SK-N-SH treated with all-trans-retinoic acid at 6 μM for 48 hours (cell line): ENCODE measurements around the gene MYO15A.

ENCODE experiments used
- ATAC-seq: fragments of 200-7000 bp; cut with Tn5 transposase; 3 replicates; pipeline ENCODE4 v1.9.1; 2020; ENCODE audit warnings: mild to moderate bottlenecking, moderate library complexity
- ARNTL ChIP-seq: fragments of 450-650 bp; formaldehyde crosslinking; IDR thresholded peaks from 2 replicates; pipeline ENCODE4 v1.5.0; 2020; ENCODE audit warnings: low read depth, mild to moderate bottlenecking, moderate library complexity, borderline replicate concordance
- BACH2 ChIP-seq: fragments of 250-450 bp; sonication (Bioruptor Pico); IDR thresholded peaks from 2 replicates; pipeline ENCODE4 v1.9.0; 2021; ENCODE audit warnings: mild to moderate bottlenecking, borderline replicate concordance
- CREB5 ChIP-seq: fragments of 250-450 bp; sonication (Bioruptor Pico); IDR thresholded peaks from 2 replicates; pipeline ENCODE4 v1.5.1; 2020; ENCODE audit warnings: low read depth, mild to moderate bottlenecking, moderate library complexity
- CSDC2 ChIP-seq: fragments of 250-450 bp; sonication (Bioruptor Pico); IDR thresholded peaks from 2 replicates; pipeline ENCODE4 v1.5.0; 2020; ENCODE audit warnings: mild to moderate bottlenecking, moderate library complexity
- CSRNP3 ChIP-seq: fragments of 250-450 bp; sonication (Bioruptor Pico); IDR thresholded peaks from 2 replicates; pipeline ENCODE4 v1.5.1; 2021; ENCODE audit warnings: mild to moderate bottlenecking, moderate library complexity
- ESRRG ChIP-seq: fragments of 250-450 bp; sonication (Bioruptor Pico); IDR thresholded peaks from 2 replicates; pipeline ENCODE4 v1.6.1; 2021; ENCODE audit warnings: mild to moderate bottlenecking
- OSR1 ChIP-seq: fragments of 250-450 bp; sonication (Bioruptor Pico); IDR thresholded peaks from 2 replicates; pipeline ENCODE4 v1.8.0; 2022; ENCODE audit warnings: moderate library complexity, mild to moderate bottlenecking, inconsistent platforms
- PATZ1 ChIP-seq: fragments of 250-450 bp; sonication (Bioruptor Pico); IDR thresholded peaks from 2 replicates; pipeline ENCODE4 v1.8.0; 2020; ENCODE audit warnings: mild to moderate bottlenecking, moderate library complexity, borderline replicate concordance
- POU6F1 ChIP-seq: fragments of 250-450 bp; sonication (Bioruptor Pico); IDR thresholded peaks from 2 replicates; pipeline ENCODE4 v1.8.0; 2021; ENCODE audit warnings: low read depth, mild to moderate bottlenecking, moderate library complexity, borderline replicate concordance
- PPARA ChIP-seq: fragments of 250-450 bp; sonication (Bioruptor Pico); IDR thresholded peaks from 2 replicates; pipeline ENCODE4 v1.5.0; 2020; ENCODE audit warnings: mild to moderate bottlenecking, borderline replicate concordance
- SNAI2 ChIP-seq: fragments of 250-450 bp; sonication (Bioruptor Pico); IDR thresholded peaks from 2 replicates; pipeline ENCODE4 v1.5.0; 2020; ENCODE audit warnings: mild to moderate bottlenecking, moderate library complexity
- TCF4 ChIP-seq: fragments of 250-450 bp; sonication (Bioruptor Pico); IDR thresholded peaks from 2 replicates; pipeline ENCODE4 v1.8.0; 2021; ENCODE audit warnings: mild to moderate bottlenecking, moderate library complexity, borderline replicate concordance
- TOX ChIP-seq: fragments of 250-450 bp; sonication (Bioruptor Pico); IDR thresholded peaks from 2 replicates; pipeline ENCODE4 v1.8.0; 2021; ENCODE audit warnings: mild to moderate bottlenecking, moderate library complexity, borderline replicate concordance
- TSHZ2 ChIP-seq: fragments of 250-450 bp; sonication (Bioruptor Pico); IDR thresholded peaks from 2 replicates; pipeline ENCODE4 v1.5.0; 2020; ENCODE audit warnings: mild to moderate bottlenecking, moderate library complexity
- ZC3H10 ChIP-seq: fragments of 250-450 bp; sonication (Bioruptor Pico); IDR thresholded peaks from 2 replicates; pipeline ENCODE4 v1.5.1; 2021; ENCODE audit warnings: mild to moderate bottlenecking, moderate library complexity
- ZFP3 ChIP-seq: fragments of 250-450 bp; sonication (Bioruptor Pico); IDR thresholded peaks from 2 replicates; pipeline ENCODE4 v1.5.0; 2020; ENCODE audit warnings: mild to moderate bottlenecking, moderate library complexity
- ZFP30 ChIP-seq: fragments of 450-650 bp; formaldehyde crosslinking; IDR thresholded peaks from 2 replicates; pipeline ENCODE4 v1.5.0; 2022; ENCODE audit warnings: mild to moderate bottlenecking, moderate library complexity
- ZNF565 ChIP-seq: fragments of 450-650 bp; formaldehyde crosslinking; conservative IDR thresholded peaks from 2 replicates; pipeline ENCODE4 v1.5.0; 2020; ENCODE audit warnings: low read depth, mild to moderate bottlenecking, moderate library complexity
- ZNF8 ChIP-seq: fragments of 450-650 bp; formaldehyde crosslinking; IDR thresholded peaks from 2 replicates; pipeline ENCODE4 v1.5.0; 2020; ENCODE audit warnings: mild to moderate bottlenecking, moderate library complexity

Gene MYO15A

GRCh38 chr17:18197535-18198194 lies 89.1 kb downstream of the MYO15A start:
- TF ChIP-seq TOX (CRISPR knock-in tag): no peak
- TF ChIP-seq BACH2 (CRISPR knock-in tag): no peak
- no peak for ATAC-seq

GRCh38 chr17:18198530-18198929 lies 90.0 kb downstream of the MYO15A start:
- ATAC-seq: no peak
- TF ChIP-seq TCF4 (CRISPR knock-in tag): no peak
- no peak for TF ChIP-seq ZFP30 (CRISPR knock-in tag)
- TF ChIP-seq PATZ1 (CRISPR knock-in tag): no peak
- TF ChIP-seq ZC3H10 (CRISPR knock-in tag): no peak
- TF ChIP-seq CREB5 (CRISPR knock-in tag): no peak
- TF ChIP-seq TSHZ2 (CRISPR knock-in tag): no peak
- TF ChIP-seq POU6F1 (CRISPR knock-in tag): no peak
- no peak for TF ChIP-seq CSRNP3 (CRISPR knock-in tag)
- no peak for TF ChIP-seq PPARA (CRISPR knock-in tag)
- no peak for TF ChIP-seq ESRRG
- no peak for TF ChIP-seq ZFP3 (CRISPR knock-in tag)
- TF ChIP-seq, all 23 proteins: peak for 0

- ATAC-seq: no peak
- TF ChIP-seq TOX (CRISPR knock-in tag): no peak
- TF ChIP-seq ARNTL: no peak
- no peak for TF ChIP-seq ESRRG
- no peak for TF ChIP-seq CSRNP3 (CRISPR knock-in tag)
- TF ChIP-seq TCF4 (CRISPR knock-in tag): no peak
- no peak for TF ChIP-seq ZNF565
- no peak for TF ChIP-seq ZNF8
- TF ChIP-seq ZFP30 (CRISPR knock-in tag): no peak
- no peak for TF ChIP-seq CREB5 (CRISPR knock-in tag)
- no peak for TF ChIP-seq TSHZ2 (CRISPR knock-in tag)
- TF ChIP-seq POU6F1 (CRISPR knock-in tag): no peak
- TF ChIP-seq SNAI2 (CRISPR knock-in tag): no peak
- no peak for TF ChIP-seq OSR1
- TF ChIP-seq CSDC2 (CRISPR knock-in tag): no peak
Observed at GRCh38 chr17:18201108-18201507, 92.6 kb downstream of the MYO15A start.
